ENCODE results near the gene UBA6.

DNA sequence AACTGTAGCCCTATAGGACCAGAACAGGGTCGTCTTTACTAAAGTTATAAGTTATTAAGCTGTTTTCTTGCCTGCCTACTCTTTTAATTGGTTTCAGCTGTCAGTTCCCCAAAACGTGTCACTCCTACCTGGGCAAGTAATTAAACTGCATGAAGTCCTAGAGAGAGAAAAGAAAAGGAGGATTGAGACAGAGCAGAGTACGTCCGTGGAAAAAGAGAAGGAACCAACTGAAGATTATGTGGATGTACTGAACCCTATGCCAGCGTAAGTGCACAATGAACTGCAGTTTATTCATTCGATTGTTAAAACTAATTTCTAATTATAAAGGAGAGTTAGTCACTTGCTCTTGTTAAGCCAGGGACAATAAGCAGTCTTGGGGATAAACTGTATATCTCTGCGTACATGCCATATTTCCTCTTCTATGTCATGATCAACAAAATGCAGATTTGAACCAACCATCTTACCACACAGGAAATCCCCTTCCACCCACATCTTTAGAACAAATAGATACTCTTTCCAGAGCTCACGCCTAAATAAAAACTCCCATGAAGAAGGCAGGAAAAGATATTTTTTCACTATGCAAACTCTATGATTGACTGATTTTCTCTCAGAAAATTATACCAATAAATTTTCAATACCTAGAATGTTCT, 119.6 kb downstream of the UBA6 start:
- TF ChIP-seq, protein P1, sequence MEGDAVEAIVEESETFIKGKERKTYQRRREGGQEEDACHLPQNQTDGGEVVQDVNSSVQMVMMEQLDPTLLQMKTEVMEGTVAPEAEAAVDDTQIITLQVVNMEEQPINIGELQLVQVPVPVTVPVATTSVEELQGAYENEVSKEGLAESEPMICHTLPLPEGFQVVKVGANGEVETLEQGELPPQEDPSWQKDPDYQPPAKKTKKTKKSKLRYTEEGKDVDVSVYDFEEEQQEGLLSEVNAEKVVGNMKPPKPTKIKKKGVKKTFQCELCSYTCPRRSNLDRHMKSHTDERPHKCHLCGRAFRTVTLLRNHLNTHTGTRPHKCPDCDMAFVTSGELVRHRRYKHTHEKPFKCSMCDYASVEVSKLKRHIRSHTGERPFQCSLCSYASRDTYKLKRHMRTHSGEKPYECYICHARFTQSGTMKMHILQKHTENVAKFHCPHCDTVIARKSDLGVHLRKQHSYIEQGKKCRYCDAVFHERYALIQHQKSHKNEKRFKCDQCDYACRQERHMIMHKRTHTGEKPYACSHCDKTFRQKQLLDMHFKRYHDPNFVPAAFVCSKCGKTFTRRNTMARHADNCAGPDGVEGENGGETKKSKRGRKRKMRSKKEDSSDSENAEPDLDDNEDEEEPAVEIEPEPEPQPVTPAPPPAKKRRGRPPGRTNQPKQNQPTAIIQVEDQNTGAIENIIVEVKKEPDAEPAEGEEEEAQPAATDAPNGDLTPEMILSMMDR (conservative IDR thresholded peaks at IDR 0.05 in 1 of 2, IDR thresholded peaks at IDR 0.05 in 1 of 2; ENCODE audit: extremely low read depth in 1 of 2, insufficient read depth in 1 of 2, low read depth in 1 of 2, low read length in 2 of 2), result no peak
- no peak for TF ChIP-seq EZH2 (IDR thresholded peaks at IDR 0.05; ENCODE audit: borderline replicate concordance, low read length)

Data from mammary epithelial cell (primary cell).